Measurements from ENCODE around the gene PLPP3.

The PLPP3 gene

GRCh38 chr1:56517404-56518130 lies 61.8 kb downstream of the PLPP3 start:
- no peak for DNase-seq

- DNase-seq = no peak
Observed at GRCh38 chr1:56516539-56517252, 62.7 kb downstream of the PLPP3 start.

- DNase-seq = no peak
Observed at GRCh38 chr1:56515898-56516538, 63.3 kb downstream of the PLPP3 start.

- no peak for DNase-seq
Observed at GRCh38 chr1:56512724-56513494, 66.5 kb downstream of the PLPP3 start.

- no peak for DNase-seq
Observed at GRCh38 chr1:56511766-56512165, 67.6 kb downstream of the PLPP3 start.

GRCh38 chr1:56511364-56511763 lies 68.0 kb downstream of the PLPP3 start:
- no peak for DNase-seq

- no peak for DNase-seq
Observed at GRCh38 chr1:56510642-56511021, 68.7 kb downstream of the PLPP3 start.

GRCh38 chr1:56509713-56510641 lies 69.4 kb downstream of the PLPP3 start:
- DNase-seq = no peak

- no peak for DNase-seq
Observed at GRCh38 chr1:56508523-56508983, 70.8 kb downstream of the PLPP3 start.

- DNase-seq = no peak
Observed at GRCh38 chr1:56507925-56508522, 71.3 kb downstream of the PLPP3 start.

GRCh38 chr1:56506951-56507491 lies 72.3 kb downstream of the PLPP3 start:
- DNase-seq = no peak

GRCh38 chr1:56505792-56506743 lies 73.3 kb downstream of the PLPP3 start:
- no peak for DNase-seq

- no peak for DNase-seq
Observed at GRCh38 chr1:56502700-56503245, 76.6 kb downstream of the PLPP3 start.

- no peak for DNase-seq
Observed at GRCh38 chr1:56501888-56502287, 77.5 kb downstream of the PLPP3 start.

GRCh38 chr1:56501426-56501825 lies 77.9 kb downstream of the PLPP3 start:
- no peak for DNase-seq

- DNase-seq = no peak
Observed at GRCh38 chr1:56496821-56497772, 82.3 kb downstream of the PLPP3 start.

GRCh38 chr1:56496158-56496557 lies 83.2 kb downstream of the PLPP3 start:
- DNase-seq = no peak

GRCh38 chr1:56495538-56495937 lies 83.8 kb downstream of the PLPP3 start:
- no peak for DNase-seq

GRCh38 chr1:56494306-56494705 lies 85.1 kb downstream of the PLPP3 start:
- DNase-seq = no peak
